GM18867 (cell line): Measurements from ENCODE around the gene RUNX3.
A peak's percentile ranks its signal among the peaks of the same experiment; 100 is the strongest.

Experiments used
- ATAC-seq: cut with Tn5 transposase; IDR thresholded peaks from one replicate; pipeline ENCODE4 v1.9.1; 2021; ENCODE audit warnings: mild to moderate bottlenecking, moderate library complexity; ENCODE audit not compliant: unreplicated experiment

RUNX3 gene

GRCh38 chr1:24948079-24948827 lies 18.2 kb upstream of the RUNX3 start:
- no peak for ATAC-seq

- peak; percentile 87 for ATAC-seq
These were observed 17.0 kb upstream of the RUNX3 start for GRCh38 chr1:24946861-24947658.

- ATAC-seq = no peak
These were observed 15.6 kb upstream of the RUNX3 start for GRCh38 chr1:24945354-24946326.

GRCh38 chr1:24944318-24944717 lies 14.2 kb upstream of the RUNX3 start:
- ATAC-seq = no peak

- no peak for ATAC-seq
These were observed 12.7 kb upstream of the RUNX3 start for GRCh38 chr1:24942789-24943188.

GRCh38 chr1:24941564-24941963 lies 11.5 kb upstream of the RUNX3 start:
- ATAC-seq = no peak

GRCh38 chr1:24940231-24940630 lies 10.2 kb upstream of the RUNX3 start:
- no peak for ATAC-seq

GRCh38 chr1:24939675-24940193 lies 9.7 kb upstream of the RUNX3 start:
- ATAC-seq = no peak

- ATAC-seq = no peak
These were observed 9.1 kb upstream of the RUNX3 start for GRCh38 chr1:24939040-24939674.

GRCh38 chr1:24938276-24938675 lies 8.2 kb upstream of the RUNX3 start:
- ATAC-seq = no peak

- no peak for ATAC-seq
These were observed 6.6 kb upstream of the RUNX3 start for GRCh38 chr1:24936684-24937083.

- no peak for ATAC-seq
These were observed 5.8 kb upstream of the RUNX3 start for GRCh38 chr1:24935615-24936484.

- no peak for ATAC-seq
These were observed 5.1 kb upstream of the RUNX3 start for GRCh38 chr1:24935196-24935526.

GRCh38 chr1:24934310-24935195 lies 4.5 kb upstream of the RUNX3 start:
- ATAC-seq = no peak

- ATAC-seq = no peak
These were observed 3.4 kb upstream of the RUNX3 start for GRCh38 chr1:24933468-24933867.

GRCh38 chr1:24932725-24933294 lies 2.7 kb upstream of the RUNX3 start:
- ATAC-seq = no peak

- ATAC-seq = no peak
These were observed 2.2 kb upstream of the RUNX3 start for GRCh38 chr1:24932284-24932683.
